ENCODE data around the gene COCH. TPM values are rescaled to one million over a fixed set of nuclear protein-coding genes. Genes with fewer than 3 reads are reported as not detected.
"Not testable (repeated sequence)": the region's sequence is repeated elsewhere in the genome, so short reads cannot be mapped to it uniquely, and the experiment has no call there.

The COCH gene
- total and polyA plus RNA-seq, 4 experiments from 2014 or later = 0.27 to 1.8 TPM; not detected in 2

DNA sequence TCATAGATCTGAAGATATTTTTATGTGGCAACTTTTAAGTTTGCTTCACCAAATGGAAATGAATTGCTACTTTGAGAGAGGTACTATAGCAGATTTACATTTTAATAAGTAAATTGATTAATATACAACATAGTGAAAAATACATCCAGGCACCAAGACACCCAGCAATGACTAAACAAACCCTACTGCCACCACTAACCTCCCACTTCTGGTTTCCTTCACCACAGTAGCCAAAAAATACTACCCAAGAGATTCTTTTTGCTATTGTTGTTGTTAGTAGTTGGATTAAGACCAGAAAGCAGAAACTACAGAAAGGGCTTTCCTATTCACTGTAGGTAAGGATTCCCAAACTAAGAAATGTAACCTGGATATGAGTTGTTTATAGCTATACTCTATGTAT is 54.1 kb downstream of the COCH start:
- H3K4me3 Mint-ChIP-seq = no peak overlapping the region
- POLR2A ChIA-PET (ENCODE audit: partially characterized antibody) = interaction anchor here (0.6 kb wide), 1 partner anchor 28 kb away, joined by 3 read pairs; no protein-coding TSS in a partner anchor
- H3K27ac Mint-ChIP-seq = peak overlapping the region in 1 of 7 donors; percentile 41
- H3K27me3 ChIP-seq (ENCODE audit: insufficient read depth, low read length) = no peaks in the 10 kb centered on the region
- H3K4me1 Mint-ChIP-seq = peaks cover 0 to 6% (median under 1%) of the 10 kb centered on the region in 4 donors
- H3K27ac ChIP-seq (ENCODE audit: low read depth, low read length) = no peak overlapping the region
- no peaks in the 10 kb centered on the region for H3K4me1 ChIP-seq (ENCODE audit: insufficient read depth, low read length)
- H3K4me3 ChIP-seq (ENCODE audit: low read length in 2 of 2) = no peak overlapping the region
- no peaks in the 10 kb centered on the region for H3K27me3 Mint-ChIP-seq
- no peaks in the 10 kb centered on the region for H3K9me3 Mint-ChIP-seq
- H3K36me3 ChIP-seq (ENCODE audit: insufficient read depth, low read length) = peaks cover 4% of the 10 kb centered on the region
- CTCF ChIA-PET (ENCODE audit: partially characterized antibody) = no interaction called here
- no peaks in the 10 kb centered on the region for H3K9me3 ChIP-seq (ENCODE audit: control insufficient read depth in 1 of 2, low read length in 2 of 2)
- intact Hi-C loops (cut with micrococcal nuclease) = no loop called here
- no peak for DNase-seq
- H3K36me3 Mint-ChIP-seq = peaks cover 9 to 23% of the 10 kb centered on the region in 2 donors

DNA sequence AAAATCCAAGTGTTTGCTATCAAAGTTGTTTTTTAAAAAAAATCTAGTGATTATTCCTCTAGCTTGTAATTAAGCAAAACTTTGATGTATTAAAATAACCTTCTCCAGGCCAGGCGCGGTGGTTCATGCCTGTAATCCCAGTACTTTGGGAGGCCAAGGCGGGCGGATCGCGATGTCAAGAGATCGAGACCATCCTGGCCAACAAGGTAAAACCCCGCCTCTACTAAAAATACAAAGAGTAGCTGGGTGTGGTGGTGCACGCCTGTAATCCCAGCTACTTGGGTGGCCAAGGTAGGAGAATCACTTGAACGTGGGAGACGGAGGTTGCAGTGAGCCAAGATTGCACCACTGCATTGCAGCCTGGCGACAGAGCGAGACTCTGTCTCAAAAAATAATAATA is 59.6 kb downstream of the COCH start:
- H3K27me3 ChIP-seq (ENCODE audit: insufficient read depth, low read length); POLR2A ChIA-PET (ENCODE audit: partially characterized antibody); H3K27ac ChIP-seq (ENCODE audit: low read depth, low read length); H3K4me1 Mint-ChIP-seq; DNase-seq; H3K4me3 Mint-ChIP-seq; H3K27me3 Mint-ChIP-seq; H3K9me3 ChIP-seq (ENCODE audit: control insufficient read depth in 1 of 2, low read length in 2 of 2); H3K4me3 ChIP-seq (ENCODE audit: low read length in 2 of 2); H3K9me3 Mint-ChIP-seq; intact Hi-C loops (cut with micrococcal nuclease); H3K4me1 ChIP-seq (ENCODE audit: insufficient read depth, low read length); H3K27ac Mint-ChIP-seq: not testable (repeated sequence)
- peaks cover 22% of the 10 kb centered on the region for H3K36me3 ChIP-seq (ENCODE audit: insufficient read depth, low read length)
- CTCF ChIA-PET (ENCODE audit: partially characterized antibody) = interaction anchor here (1.0 kb wide), 1 partner anchor 11 kb away, joined by 3 read pairs; no protein-coding TSS in a partner anchor
- H3K36me3 Mint-ChIP-seq = peaks cover 40% of the 10 kb centered on the region in 2 donors

- Histone ChIP-seq H3K9me3 (ENCODE audit: control insufficient read depth in 1 of 2, low read length in 2 of 2) (no peaks in the 10 kb centered on the region), H3K36me3 (ENCODE audit: insufficient read depth, low read length) (peaks cover 22% of the 10 kb centered on the region), H3K4me3 (ENCODE audit: low read length in 2 of 2) (no peak overlapping the region), H3K27ac (ENCODE audit: low read depth, low read length) (no peak overlapping the region), H3K27me3 (ENCODE audit: insufficient read depth, low read length) (no peaks in the 10 kb centered on the region), H3K4me1 (ENCODE audit: insufficient read depth, low read length) (no peaks in the 10 kb centered on the region)
- Mint-ChIP-seq H3K27me3 (no peaks in the 10 kb centered on the region), H3K36me3 (peaks cover 49 to 52% of the 10 kb centered on the region in 2 donors), H3K9me3 (no peaks in the 10 kb centered on the region), H3K4me1 (peaks cover 0 to 3% (median 1%) of the 10 kb centered on the region in 4 donors), H3K4me3 (no peak overlapping the region), H3K27ac (no peak overlapping the region)
- DNase-seq = no peak
- intact Hi-C loops (cut with micrococcal nuclease) = no loop called here
- POLR2A ChIA-PET (ENCODE audit: partially characterized antibody) = no interaction called here
- CTCF ChIA-PET (ENCODE audit: partially characterized antibody) = interaction anchor here (1.0 kb wide), 1 partner anchor 42 kb away, joined by 3 read pairs; no protein-coding TSS in a partner anchor
Measured at GRCh38 chr14:30935445-30935844, 61.1 kb downstream of the COCH start.

DNA sequence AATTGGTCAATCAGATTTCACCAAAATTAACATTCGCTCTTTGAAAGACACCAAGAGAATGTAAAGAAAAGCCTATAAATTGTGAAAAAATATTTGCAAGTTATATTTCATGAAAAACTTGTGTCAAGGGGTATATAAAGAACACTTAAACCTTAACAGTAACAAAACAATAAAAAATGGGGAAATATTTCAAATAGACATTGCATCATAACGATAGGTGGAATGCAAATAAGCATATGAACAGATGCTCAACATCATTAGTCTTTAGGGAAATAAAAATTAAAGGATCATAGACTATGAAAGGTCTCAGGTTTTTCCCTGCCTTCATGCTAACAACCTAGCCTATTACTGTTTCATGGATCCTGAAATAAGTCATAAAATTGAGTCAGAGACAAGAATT is 64.3 kb downstream of the COCH start:
- POLR2A ChIA-PET (ENCODE audit: partially characterized antibody) = no interaction called here
- peak overlapping the region in 2 of 7 donors; percentile 3 to 17 for H3K27ac Mint-ChIP-seq
- H3K4me1 ChIP-seq (ENCODE audit: insufficient read depth, low read length) = no peaks in the 10 kb centered on the region
- H3K9me3 Mint-ChIP-seq = no peaks in the 10 kb centered on the region
- H3K27me3 Mint-ChIP-seq = no peaks in the 10 kb centered on the region
- no peak overlapping the region for H3K4me3 ChIP-seq (ENCODE audit: low read length in 2 of 2)
- peaks cover 50 to 66% of the 10 kb centered on the region in 2 donors for H3K36me3 Mint-ChIP-seq
- peaks cover 28% of the 10 kb centered on the region for H3K36me3 ChIP-seq (ENCODE audit: insufficient read depth, low read length)
- no peak for DNase-seq
- H3K9me3 ChIP-seq (ENCODE audit: control insufficient read depth in 1 of 2, low read length in 2 of 2) = no peaks in the 10 kb centered on the region
- intact Hi-C loops (cut with micrococcal nuclease) = no loop called here
- no peaks in the 10 kb centered on the region for H3K27me3 ChIP-seq (ENCODE audit: insufficient read depth, low read length)
- peaks cover 0 to 8% (median 2%) of the 10 kb centered on the region in 4 donors for H3K4me1 Mint-ChIP-seq
- CTCF ChIA-PET (ENCODE audit: partially characterized antibody) = no interaction called here
- no peak overlapping the region for H3K4me3 Mint-ChIP-seq
- H3K27ac ChIP-seq (ENCODE audit: low read depth, low read length) = no peak overlapping the region

Other genes with a start within 250 kb of the COCH start
- gene AP4S1, start 151.1 kb downstream of the COCH start, total RNA-seq = 10 to 100 TPM; 18.0 to 22.6 TPM
- 1 to 10 TPM; 4.8 TPM for gene AP4S1, start 151.1 kb downstream of the COCH start, polyA plus RNA-seq
- gene STRN3, start 151.8 kb downstream of the COCH start, total RNA-seq = 10 to 100 TPM; 22.0 to 26.2 TPM
- gene STRN3, start 151.8 kb downstream of the COCH start, polyA plus RNA-seq = 1 to 10 TPM; 2.3 to 6.2 TPM

Data from CD4-positive, alpha-beta memory T cell (primary cell).